Adrenal gland (tissue), 12 donors: ENCODE results near the gene ATAD3B. TPM values are rescaled to one million over a fixed set of nuclear protein-coding genes. Genes with fewer than 3 reads are reported as not detected.
"Not testable (repeated sequence)": the region's sequence is repeated elsewhere in the genome, so short reads cannot be mapped to it uniquely, and the experiment has no call there.

ENCODE experiments used
- DNase-seq, 7 donors: peaks; one replicate each; pipeline ENCODE4 v3.0.0-alpha.2; 2019 to 2020
- H3K27ac ChIP-seq, 5 donors: fragments of 200-600 bp; sonication (generic) in 4 of 5; 1 replicate in 3 of 5; 2 replicates in 2 of 5; pipeline versions ENCODE4 v1.5.1 to v1.8.0; 2016 to 2020; ENCODE audit warnings: mild to moderate bottlenecking in 1 of 5
- H3K27me3 ChIP-seq: fragments of 200-600 bp; 2 replicates; pipeline ENCODE4 v1.8.0; 2021
- H3K36me3 ChIP-seq, 2 donors: fragments of 200-600 bp; replicated peaks in 1 of 2; 1 replicate in 1 of 2; 2 replicates in 1 of 2; pipeline versions ENCODE4 v1.5.1 to v1.8.0; 2018 to 2022
- H3K4me1 ChIP-seq, 2 donors: fragments of 200-600 bp; replicated peaks in 1 of 2; 1 replicate in 1 of 2; 2 replicates in 1 of 2; pipeline versions ENCODE4 v1.5.1 to v1.8.0; 2018 to 2021
- H3K4me3 ChIP-seq, 4 donors: fragments of 200-600 bp; sonication (generic) in 3 of 4; one replicate each; pipeline ENCODE4 v1.5.1; 2016 to 2018
- H3K9me3 ChIP-seq, 3 donors: fragments of 200-600 bp; sonication (generic) in 1 of 3; replicated peaks in 1 of 3; 1 replicate in 2 of 3; 2 replicates in 1 of 3; pipeline versions ENCODE4 v1.5.1 to v1.8.0; 2016 to 2021
- CTCF ChIP-seq, 6 experiments: fragments of 450-650 bp in 4 of 6; fragments of 200-600 bp in 2 of 6; sonication (generic) in 1 of 6; IDR thresholded peaks; 1 replicate in 5 of 6; 2 replicates in 1 of 6; pipeline versions ENCODE4 v1.5.1 to v1.8.0; 2016 to 2021; ENCODE audit warnings: antibody characterized with exemption in 6 of 6, mild to moderate bottlenecking in 2 of 6, moderate library complexity in 1 of 6
- POLR2A ChIP-seq, 2 donors: fragments of 450-650 bp; IDR thresholded peaks; one replicate each; pipeline ENCODE4 v1.6.1; 2017; ENCODE audit warnings: antibody characterized with exemption in 2 of 2, mild to moderate bottlenecking in 2 of 2, moderate library complexity in 1 of 2
- WGBS, 4 donors: extraction: QIAGEN DNeasy Blood & Tissue Kit in 2 of 4; methylation state at CpG; one replicate each; pipeline versions ENCODE4 v1.1.5 to v1.1.7; 2013 to 2017; 5-methylcytosine and 5-hydroxymethylcytosine counted together
- intact Hi-C, 2 donors: fragments of 100-400 bp; cut with DNase I; formaldehyde crosslinking; loops; one replicate each; pipeline versions ENCODE4 v1.14.1 to v1.15.0; 2022 to 2023
- polyA plus RNA-seq, 3 donors: library from polyadenylated mRNA; stranded (reverse); fragments of 200-250 nt in 2 of 3; fragments of 350-450 nt in 1 of 3; fragmentation: Illumina TruSeq in 1 of 3; extraction: RNeasy Lipid Tissue Mini Kit (QIAGEN cat#74804) in 1 of 3; gene quantifications; one replicate each; pipeline ENCODE4 v1.2.3, GENCODE V29; 2013 to 2014
- total RNA-seq, 9 donors: library from RNA; depleted of rRNA in 4 of 9; stranded (reverse); fragments of >200 nt in 4 of 9; fragments of 120-200 nt in 1 of 9; fragmentation: NEBNext Ultra II Directional in 1 of 9; extraction: Animal tissue kit (Norgen Biotek cat#: 25700) in 1 of 9; gene quantifications; one replicate each; pipeline versions ENCODE4 v1.1.0 to v1.2.4, GENCODE V29; 2013 to 2023
- donor health status: healthy with polysubstance abuse.
- donor health status: Bipolar disorder and iron deficiency.
- donor health status: DM: yes; HTN: yes; CAD: no.
- donor health status: DM: no; HTN: no; CAD: no.
- donor health status: DM: no; HTN: no; CAD: no.
- donor health status: DM: yes; HTN: yes; CAD: no.

ATAD3B gene
- total and polyA plus RNA-seq, 12 donors: 5.3 to 109 (median 13.3) TPM

DNA sequence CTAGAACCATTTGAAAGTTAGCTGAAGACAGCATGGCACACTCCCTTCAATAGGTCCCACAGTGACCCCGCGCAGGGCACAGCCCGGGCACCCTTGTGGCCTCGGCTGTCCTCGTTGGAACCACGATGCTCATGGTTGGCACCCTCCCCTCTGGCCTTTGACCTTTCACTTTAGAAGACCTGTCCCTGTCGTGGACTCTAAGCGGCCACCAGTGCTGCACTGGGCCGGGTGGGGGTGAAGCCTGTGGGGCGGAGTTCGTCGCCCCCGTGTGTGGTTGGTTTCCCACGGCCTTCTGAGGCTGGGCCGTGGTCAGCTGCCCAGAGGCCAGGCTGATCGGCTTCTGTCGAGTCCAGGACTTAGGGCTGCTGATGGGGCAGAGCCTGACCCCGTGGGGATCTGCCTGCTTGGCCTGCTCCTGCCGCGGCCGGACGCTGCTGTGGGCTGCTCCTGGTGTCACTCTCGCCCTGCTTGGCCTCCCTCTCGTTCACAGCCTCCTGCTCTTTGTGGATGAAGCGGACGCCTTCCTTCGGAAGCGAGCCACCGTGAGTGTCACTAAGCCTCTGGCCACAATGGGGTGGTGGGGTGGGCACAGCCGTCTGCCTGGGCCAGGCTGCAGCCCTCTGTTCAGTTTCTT is 53.3 kb downstream of the ATAD3B start:
- H3K4me3 ChIP-seq, H3K27ac ChIP-seq, intact Hi-C loops, H3K9me3 ChIP-seq, H3K4me1 ChIP-seq, H3K27me3 ChIP-seq: not testable (repeated sequence)
- peak in 1 of 7 donors; percentile 8 for DNase-seq
- WGBS, 4 donors: 93 to 100% (median 96%) methylated on average over 12 to 26 of the region's 30 CpGs
- H3K36me3 ChIP-seq: peaks cover 0 to 45% of the 10 kb centered on the region in 2 donors

GRCh38 chr1:1526476-1526875 is 54.9 kb downstream of the ATAD3B start:
- H3K4me1 ChIP-seq, H3K4me3 ChIP-seq, intact Hi-C loops, DNase-seq, H3K27ac ChIP-seq, H3K9me3 ChIP-seq, H3K27me3 ChIP-seq: not testable (repeated sequence)
- 92 to 98% (median 95%) methylated on average over 4 to 17 of the region's 21 CpGs; no CpG with 5 or more reads in 1 of the 4 donors for WGBS, 4 donors
- H3K36me3 ChIP-seq: peaks cover 0 to 31% of the 10 kb centered on the region in 2 donors

- intact Hi-C loops: no loop called here
- TF ChIP-seq POLR2A (IDR thresholded peaks at IDR 0.05): no peak
- no peak for TF ChIP-seq CTCF (IDR thresholded peaks at IDR 0.05)
- Histone ChIP-seq H3K9me3 (no peaks in the 10 kb centered on the region), H3K4me3 (no peak overlapping the region), H3K27ac (no peak overlapping the region), H3K4me1 (no peaks in the 10 kb centered on the region), H3K36me3 (peaks cover 0 to 28% of the 10 kb centered on the region in 2 donors), H3K27me3 (no peaks in the 10 kb centered on the region)
- WGBS, 4 donors: 90 to 96% (median 94%) methylated on average over 22 to 31 of the region's 31 CpGs
- DNase-seq: no peak
These were observed 55.7 kb downstream of the ATAD3B start for GRCh38 chr1:1527092-1527816.

GRCh38 chr1:1528301-1529267 is 57.0 kb downstream of the ATAD3B start:
- no peaks in the 10 kb centered on the region for H3K27me3 ChIP-seq
- WGBS, 4 donors: 90 to 96% (median 93%) methylated on average over 7 to 37 of the region's 37 CpGs
- peaks cover 0 to 28% of the 10 kb centered on the region in 2 donors for H3K36me3 ChIP-seq
- no peak for TF ChIP-seq CTCF (IDR thresholded peaks at IDR 0.05)
- TF ChIP-seq POLR2A (IDR thresholded peaks at IDR 0.05): no peak
- intact Hi-C loops: no loop called here
- H3K4me1 ChIP-seq: no peaks in the 10 kb centered on the region
- DNase-seq: no peak
- no peaks in the 10 kb centered on the region for H3K9me3 ChIP-seq
- H3K4me3 ChIP-seq: no peak overlapping the region
- no peak overlapping the region for H3K27ac ChIP-seq

DNA sequence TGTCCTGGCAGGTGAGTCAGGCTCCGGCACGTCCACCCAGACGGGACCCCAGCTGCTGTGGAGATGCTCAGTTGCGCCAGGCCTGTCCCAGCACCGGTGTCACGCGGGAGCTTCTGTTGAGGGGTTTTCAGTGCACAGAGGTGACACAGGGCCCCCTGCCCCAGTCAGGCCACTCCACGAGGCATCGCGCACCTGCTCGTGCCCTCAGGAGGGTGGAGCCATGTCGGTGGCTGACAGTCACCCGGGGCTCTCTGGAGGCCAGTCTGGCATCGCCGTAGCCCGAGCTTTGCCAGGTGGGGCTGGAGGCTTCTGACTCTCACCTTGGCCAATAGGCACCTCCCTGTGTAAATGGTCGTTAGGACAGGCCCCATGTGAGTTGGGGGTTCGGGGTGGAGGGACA is 57.8 kb downstream of the ATAD3B start:
- Histone ChIP-seq H3K27ac (no peak overlapping the region), H3K27me3 (no peaks in the 10 kb centered on the region), H3K36me3 (peaks cover 0 to 28% of the 10 kb centered on the region in 2 donors), H3K4me1 (no peaks in the 10 kb centered on the region), H3K9me3 (no peaks in the 10 kb centered on the region), H3K4me3 (no peak overlapping the region)
- intact Hi-C loops: no loop called here
- WGBS, 4 donors: 97 to 100% (median 97%) methylated on average over 1 to 15 of the region's 18 CpGs
- DNase-seq: no peak
- TF ChIP-seq CTCF (IDR thresholded peaks at IDR 0.05) (no peak), POLR2A (IDR thresholded peaks at IDR 0.05) (no peak)
